ENCODE results near the gene RGS10.
"Not testable (repeated sequence)": the region's sequence is repeated elsewhere in the genome, so short reads cannot be mapped to it uniquely, and the experiment has no call there.

GRCh38 chr10:119559511-119559910, 17.0 kb upstream of the RGS10 start:
- TF ChIP-seq CTCF, EP300 (IDR thresholded peaks at IDR 0.05): not testable (repeated sequence)
